Measurements from ENCODE around the gene TAB2. TPM values are rescaled to one million over a fixed set of nuclear protein-coding genes. Genes with fewer than 3 reads are reported as not detected.

Gene TAB2
- total and polyA plus RNA-seq, 2 of the 8 experiments (the other 6 are each of a cell fraction or from before 2014, with no cell fraction given) = 40.4 to 63.0 TPM

DNA sequence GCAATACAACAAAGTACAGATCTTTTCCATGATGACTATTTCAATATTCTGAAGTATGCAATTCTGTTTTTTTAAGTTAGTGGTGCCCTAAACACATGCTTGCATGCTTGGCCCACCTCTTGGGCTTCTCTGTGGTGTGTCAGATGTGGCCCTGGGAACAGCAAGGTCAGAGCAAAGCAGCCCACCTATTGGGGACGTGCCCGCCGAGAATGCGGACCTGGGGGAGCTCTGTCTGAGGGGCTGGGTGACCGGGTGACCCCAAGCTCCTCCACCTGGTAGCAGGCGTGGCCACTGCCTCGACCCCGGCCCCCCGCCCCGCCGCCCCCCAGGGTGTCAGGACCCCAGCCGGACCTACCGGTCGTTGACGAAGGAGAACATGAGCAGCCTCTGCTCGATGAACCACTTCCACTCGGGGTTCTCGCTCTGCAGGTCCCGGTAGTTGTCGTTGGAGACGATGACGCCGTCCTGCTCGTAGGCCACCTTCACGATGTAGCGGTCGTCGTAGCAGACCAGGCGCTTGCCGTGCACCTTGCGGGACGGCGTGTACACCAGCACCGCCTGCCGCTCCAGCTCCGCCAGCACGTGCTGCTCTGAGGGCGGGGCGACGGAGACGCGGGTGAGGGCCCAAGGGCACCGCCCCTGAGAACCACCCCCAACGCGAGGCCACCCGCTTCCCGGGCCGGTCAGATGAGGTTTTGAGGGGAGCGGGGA lies 139.0 kb downstream of the TAB2 start:
- H3K79me1 ChIP-seq (ENCODE audit: low read depth, low read length) = no peaks in the 10 kb centered on the region
- FAIRE-seq = no peak
- H3K4me2 ChIP-seq (ENCODE audit: insufficient read depth in 1 of 2, low read depth in 2 of 2, low read length in 2 of 2) = no peak overlapping the region
- 91% methylated on average over 41 of the region's 49 CpGs; no CpG with 5 or more reads in 1 of the 2 experiments for WGBS, 2 experiments (ENCODE audit: extremely low coverage in 1 of 2, insufficient coverage in 1 of 2, insufficient read length in 1 of 2, insufficient replicate concordance in 2 of 2, low coverage in 1 of 2, low lambda C conversion rate in 2 of 2, missing lambda C conversion rate in 1 of 2)
- H3K9ac ChIP-seq (replicated peaks in 1 of 4; ENCODE audit: extremely low read depth in 1 of 4, low read depth in 3 of 4, low read length in 3 of 4) = no peak overlapping the region
- H3K4me1 ChIP-seq (replicated peaks in 1 of 4; ENCODE audit: control insufficient read depth in 3 of 4, insufficient read depth in 4 of 4, low read length in 3 of 4) = no peaks in the 10 kb centered on the region; a peak in 1 of 7 replicates
- H2AK5ac ChIP-seq (ENCODE audit: low read depth, low read length) = no peak overlapping the region
- H3K27me3 ChIP-seq (replicated peaks in 1 of 4; ENCODE audit: control insufficient read depth in 3 of 4, extremely low read depth in 1 of 4, insufficient read depth in 3 of 4, low read length in 3 of 4) = peaks cover 6 to 14% (median 12%) of the 10 kb centered on the region in 4 experiments
- H3K14ac ChIP-seq (ENCODE audit: insufficient read length) = no peak overlapping the region
- H3K36me3 ChIP-seq (ENCODE audit: control insufficient read depth in 2 of 4, insufficient read depth in 4 of 4, low read length in 3 of 4) = no peaks in the 10 kb centered on the region
- no peak overlapping the region for H3K23ac ChIP-seq (ENCODE audit: insufficient read length)
- H4K8ac ChIP-seq (ENCODE audit: extremely low read depth, insufficient read depth, low read length) = no peak overlapping the region
- H3K27ac ChIP-seq (ENCODE audit: low read depth, low read length) = no peak overlapping the region
- DNase-seq (ENCODE audit: low read depth in 1 of 2, low spot score in 2 of 2) = no peak
- no peak overlapping the region for H2BK5ac ChIP-seq (ENCODE audit: low read depth, low read length)
- H2AFZ ChIP-seq (ENCODE audit: low read length) = no peak overlapping the region
- H2BK15ac ChIP-seq (ENCODE audit: low read length) = no peak overlapping the region
- H3K9me3 ChIP-seq (ENCODE audit: insufficient read depth in 2 of 2, low read depth in 1 of 2, low read length in 1 of 2) = no peaks in the 10 kb centered on the region
- no peak overlapping the region for H4K91ac ChIP-seq (replicated peaks; ENCODE audit: insufficient read length, low read length)
- no peaks in the 10 kb centered on the region for H3K79me2 ChIP-seq (ENCODE audit: control insufficient read depth in 1 of 2, insufficient read depth in 2 of 2, low read length in 2 of 2)
- CTCF ChIA-PET (ENCODE audit: partially characterized antibody) = interaction anchor here (0.6 to 2.2 kb wide), 5 partner anchors 10 to 233 kb away, joined by 3 to 6 read pairs (median 5); no protein-coding TSS in a partner anchor
- H2BK20ac ChIP-seq (ENCODE audit: low read length) = no peak overlapping the region
- no peak overlapping the region for H3K56ac ChIP-seq (replicated peaks; ENCODE audit: insufficient read length, low read depth, low read length)
- H3K18ac ChIP-seq (ENCODE audit: extremely low read depth, low read length) = no peak overlapping the region
- H3K4ac ChIP-seq (replicated peaks; ENCODE audit: insufficient read length, low read depth, low read length) = no peak overlapping the region
- POLR2A ChIA-PET (ENCODE audit: partially characterized antibody) = no interaction called here
- no peak overlapping the region for H2BK120ac ChIP-seq (replicated peaks; ENCODE audit: low read depth, low read length)
- H3K4me3 ChIP-seq (ENCODE audit: extremely low read depth in 1 of 4, insufficient read depth in 2 of 4, low read depth in 3 of 4, low read length in 4 of 4) = no peak overlapping the region
- H2BK12ac ChIP-seq (ENCODE audit: low read depth, low read length) = no peak overlapping the region
- no peaks in the 10 kb centered on the region for H4K20me1 ChIP-seq (replicated peaks in 1 of 2; ENCODE audit: control insufficient read depth in 1 of 2, insufficient read depth in 2 of 2, low read length in 2 of 2)
- H3K23me2 ChIP-seq (ENCODE audit: low read depth, low read length) = peaks cover 3% of the 10 kb centered on the region; the same call in 1 of the 2 replicates
- H4K5ac ChIP-seq (ENCODE audit: insufficient read length, low read depth, low read length) = no peak overlapping the region
- TF ChIP-seq RNF2 (IDR thresholded peaks at IDR 0.05; ENCODE audit: borderline replicate concordance, low read depth, low read length, missing control alignments, poor library complexity, severe bottlenecking) = no peak
- no peak for TF ChIP-seq RFX5 (IDR thresholded peaks at IDR 0.05; ENCODE audit: borderline replicate concordance, low read depth, low read length)
- no peak for TF ChIP-seq SP4 (IDR thresholded peaks at IDR 0.05; ENCODE audit: low read length)
- TF ChIP-seq RXRA (IDR thresholded peaks at IDR 0.05; ENCODE audit: insufficient read depth, low read depth, low read length) = no peak
- no peak for TF ChIP-seq JUN (IDR thresholded peaks at IDR 0.05; ENCODE audit: low read depth, low read length)
- TF ChIP-seq CBX8 (IDR thresholded peaks at IDR 0.05; ENCODE audit: borderline replicate concordance, low read depth, low read length) = no peak
- no peak for TF ChIP-seq HDAC6 (IDR thresholded peaks at IDR 0.05; ENCODE audit: low read depth, low read length)
- TF ChIP-seq TEAD4 (IDR thresholded peaks at IDR 0.05; ENCODE audit: low read depth, low read length) = no peak
- TF ChIP-seq SUZ12 (IDR thresholded peaks at IDR 0.05; ENCODE audit: low read length) = no peak
- TF ChIP-seq BACH1 (IDR thresholded peaks at IDR 0.05; ENCODE audit: low read length) = no peak
- TF ChIP-seq, protein P1, sequence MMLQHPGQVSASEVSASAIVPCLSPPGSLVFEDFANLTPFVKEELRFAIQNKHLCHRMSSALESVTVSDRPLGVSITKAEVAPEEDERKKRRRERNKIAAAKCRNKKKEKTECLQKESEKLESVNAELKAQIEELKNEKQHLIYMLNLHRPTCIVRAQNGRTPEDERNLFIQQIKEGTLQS (IDR thresholded peaks at IDR 0.05; ENCODE audit: insufficient read depth, low read depth, low read length) = no peak
- TF ChIP-seq, protein P2, sequence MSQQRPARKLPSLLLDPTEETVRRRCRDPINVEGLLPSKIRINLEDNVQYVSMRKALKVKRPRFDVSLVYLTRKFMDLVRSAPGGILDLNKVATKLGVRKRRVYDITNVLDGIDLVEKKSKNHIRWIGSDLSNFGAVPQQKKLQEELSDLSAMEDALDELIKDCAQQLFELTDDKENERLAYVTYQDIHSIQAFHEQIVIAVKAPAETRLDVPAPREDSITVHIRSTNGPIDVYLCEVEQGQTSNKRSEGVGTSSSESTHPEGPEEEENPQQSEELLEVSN (IDR thresholded peaks at IDR 0.05) = no peak
